ENCODE results near the gene DAPP1. TPM values are rescaled to one million over a fixed set of nuclear protein-coding genes. Genes with fewer than 3 reads are reported as not detected.

Gene DAPP1
- total and polyA plus RNA-seq, 2 experiments from 2014 or later, result not detected

DNA sequence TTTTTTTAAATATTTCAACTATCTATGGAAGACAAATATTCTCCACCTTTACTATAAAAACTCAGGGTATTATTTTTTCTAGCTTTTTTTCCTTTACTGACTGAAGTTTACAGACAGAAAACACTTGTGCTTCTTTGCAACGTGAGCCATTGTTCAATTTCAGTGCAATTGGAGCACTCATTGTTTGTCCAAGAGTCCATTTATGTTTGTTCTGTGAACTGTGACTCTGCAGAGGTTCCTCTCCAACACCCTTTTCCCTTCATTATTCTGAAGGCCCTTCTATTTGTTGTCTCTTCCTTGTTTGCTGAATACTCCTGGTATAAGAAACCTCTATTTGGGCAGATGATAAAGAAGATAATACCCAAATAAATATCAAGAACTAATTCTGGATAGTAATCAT lies 37.4 kb downstream of the DAPP1 start:
- no peak overlapping the region for H3K4me3 ChIP-seq
- peaks cover 8% of the 10 kb centered on the region for H3K4me1 ChIP-seq (ENCODE audit: insufficient read depth)
- H3K79me2 ChIP-seq (replicated peaks; ENCODE audit: insufficient read depth), result no peaks in the 10 kb centered on the region
- no peaks in the 10 kb centered on the region for H3K36me3 ChIP-seq (ENCODE audit: insufficient read depth)
- no peaks in the 10 kb centered on the region for H4K20me1 ChIP-seq (replicated peaks; ENCODE audit: insufficient read depth)
- no peaks in the 10 kb centered on the region for H3K9me2 ChIP-seq (ENCODE audit: insufficient read depth)
- DNase-seq (ENCODE audit: low spot score) (no peak), ATAC-seq (no peak)
- no peaks in the 10 kb centered on the region for H3F3A ChIP-seq (replicated peaks; ENCODE audit: low read depth)
- H3K36me3 Mint-ChIP-seq (ENCODE audit: low read depth), result no peaks in the 10 kb centered on the region
- no peaks in the 10 kb centered on the region for H3K9me3 Mint-ChIP-seq
- no peak overlapping the region for H2AFZ ChIP-seq
- no peak for TF ChIP-seq ZNF331 (CRISPR knock-in tag; IDR thresholded peaks at IDR 0.05; ENCODE audit: low read depth)
- TF ChIP-seq POLR2AphosphoS5 (IDR thresholded peaks at IDR 0.05; ENCODE audit: low read depth), result no peak
- no peak for TF ChIP-seq NANOG (IDR thresholded peaks at IDR 0.05; ENCODE audit: borderline replicate concordance)
- no peak for TF ChIP-seq EZH2phosphoT487 (IDR thresholded peaks at IDR 0.05; ENCODE audit: unreplicated experiment)
- no peak for TF ChIP-seq STAT1 (IDR thresholded peaks at IDR 0.05; ENCODE audit: unreplicated experiment)
- TF ChIP-seq, protein P1, sequence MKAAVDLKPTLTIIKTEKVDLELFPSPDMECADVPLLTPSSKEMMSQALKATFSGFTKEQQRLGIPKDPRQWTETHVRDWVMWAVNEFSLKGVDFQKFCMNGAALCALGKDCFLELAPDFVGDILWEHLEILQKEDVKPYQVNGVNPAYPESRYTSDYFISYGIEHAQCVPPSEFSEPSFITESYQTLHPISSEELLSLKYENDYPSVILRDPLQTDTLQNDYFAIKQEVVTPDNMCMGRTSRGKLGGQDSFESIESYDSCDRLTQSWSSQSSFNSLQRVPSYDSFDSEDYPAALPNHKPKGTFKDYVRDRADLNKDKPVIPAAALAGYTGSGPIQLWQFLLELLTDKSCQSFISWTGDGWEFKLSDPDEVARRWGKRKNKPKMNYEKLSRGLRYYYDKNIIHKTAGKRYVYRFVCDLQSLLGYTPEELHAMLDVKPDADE (IDR thresholded peaks at IDR 0.05), result no peak
- no peak for TF ChIP-seq JUNB (IDR thresholded peaks at IDR 0.05; ENCODE audit: unreplicated experiment)
- TF ChIP-seq, protein P2, sequence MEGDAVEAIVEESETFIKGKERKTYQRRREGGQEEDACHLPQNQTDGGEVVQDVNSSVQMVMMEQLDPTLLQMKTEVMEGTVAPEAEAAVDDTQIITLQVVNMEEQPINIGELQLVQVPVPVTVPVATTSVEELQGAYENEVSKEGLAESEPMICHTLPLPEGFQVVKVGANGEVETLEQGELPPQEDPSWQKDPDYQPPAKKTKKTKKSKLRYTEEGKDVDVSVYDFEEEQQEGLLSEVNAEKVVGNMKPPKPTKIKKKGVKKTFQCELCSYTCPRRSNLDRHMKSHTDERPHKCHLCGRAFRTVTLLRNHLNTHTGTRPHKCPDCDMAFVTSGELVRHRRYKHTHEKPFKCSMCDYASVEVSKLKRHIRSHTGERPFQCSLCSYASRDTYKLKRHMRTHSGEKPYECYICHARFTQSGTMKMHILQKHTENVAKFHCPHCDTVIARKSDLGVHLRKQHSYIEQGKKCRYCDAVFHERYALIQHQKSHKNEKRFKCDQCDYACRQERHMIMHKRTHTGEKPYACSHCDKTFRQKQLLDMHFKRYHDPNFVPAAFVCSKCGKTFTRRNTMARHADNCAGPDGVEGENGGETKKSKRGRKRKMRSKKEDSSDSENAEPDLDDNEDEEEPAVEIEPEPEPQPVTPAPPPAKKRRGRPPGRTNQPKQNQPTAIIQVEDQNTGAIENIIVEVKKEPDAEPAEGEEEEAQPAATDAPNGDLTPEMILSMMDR (conservative IDR thresholded peaks at IDR 0.05; ENCODE audit: low read depth in 2 of 2), result no peak
- TF ChIP-seq CREB1 (CRISPR knock-in tag; IDR thresholded peaks at IDR 0.05; ENCODE audit: low read depth), result no peak
- TF ChIP-seq, protein P3, sequence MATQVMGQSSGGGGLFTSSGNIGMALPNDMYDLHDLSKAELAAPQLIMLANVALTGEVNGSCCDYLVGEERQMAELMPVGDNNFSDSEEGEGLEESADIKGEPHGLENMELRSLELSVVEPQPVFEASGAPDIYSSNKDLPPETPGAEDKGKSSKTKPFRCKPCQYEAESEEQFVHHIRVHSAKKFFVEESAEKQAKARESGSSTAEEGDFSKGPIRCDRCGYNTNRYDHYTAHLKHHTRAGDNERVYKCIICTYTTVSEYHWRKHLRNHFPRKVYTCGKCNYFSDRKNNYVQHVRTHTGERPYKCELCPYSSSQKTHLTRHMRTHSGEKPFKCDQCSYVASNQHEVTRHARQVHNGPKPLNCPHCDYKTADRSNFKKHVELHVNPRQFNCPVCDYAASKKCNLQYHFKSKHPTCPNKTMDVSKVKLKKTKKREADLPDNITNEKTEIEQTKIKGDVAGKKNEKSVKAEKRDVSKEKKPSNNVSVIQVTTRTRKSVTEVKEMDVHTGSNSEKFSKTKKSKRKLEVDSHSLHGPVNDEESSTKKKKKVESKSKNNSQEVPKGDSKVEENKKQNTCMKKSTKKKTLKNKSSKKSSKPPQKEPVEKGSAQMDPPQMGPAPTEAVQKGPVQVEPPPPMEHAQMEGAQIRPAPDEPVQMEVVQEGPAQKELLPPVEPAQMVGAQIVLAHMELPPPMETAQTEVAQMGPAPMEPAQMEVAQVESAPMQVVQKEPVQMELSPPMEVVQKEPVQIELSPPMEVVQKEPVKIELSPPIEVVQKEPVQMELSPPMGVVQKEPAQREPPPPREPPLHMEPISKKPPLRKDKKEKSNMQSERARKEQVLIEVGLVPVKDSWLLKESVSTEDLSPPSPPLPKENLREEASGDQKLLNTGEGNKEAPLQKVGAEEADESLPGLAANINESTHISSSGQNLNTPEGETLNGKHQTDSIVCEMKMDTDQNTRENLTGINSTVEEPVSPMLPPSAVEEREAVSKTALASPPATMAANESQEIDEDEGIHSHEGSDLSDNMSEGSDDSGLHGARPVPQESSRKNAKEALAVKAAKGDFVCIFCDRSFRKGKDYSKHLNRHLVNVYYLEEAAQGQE (IDR thresholded peaks at IDR 0.05; ENCODE audit: unreplicated experiment), result no peak
- TF ChIP-seq, protein P4, sequence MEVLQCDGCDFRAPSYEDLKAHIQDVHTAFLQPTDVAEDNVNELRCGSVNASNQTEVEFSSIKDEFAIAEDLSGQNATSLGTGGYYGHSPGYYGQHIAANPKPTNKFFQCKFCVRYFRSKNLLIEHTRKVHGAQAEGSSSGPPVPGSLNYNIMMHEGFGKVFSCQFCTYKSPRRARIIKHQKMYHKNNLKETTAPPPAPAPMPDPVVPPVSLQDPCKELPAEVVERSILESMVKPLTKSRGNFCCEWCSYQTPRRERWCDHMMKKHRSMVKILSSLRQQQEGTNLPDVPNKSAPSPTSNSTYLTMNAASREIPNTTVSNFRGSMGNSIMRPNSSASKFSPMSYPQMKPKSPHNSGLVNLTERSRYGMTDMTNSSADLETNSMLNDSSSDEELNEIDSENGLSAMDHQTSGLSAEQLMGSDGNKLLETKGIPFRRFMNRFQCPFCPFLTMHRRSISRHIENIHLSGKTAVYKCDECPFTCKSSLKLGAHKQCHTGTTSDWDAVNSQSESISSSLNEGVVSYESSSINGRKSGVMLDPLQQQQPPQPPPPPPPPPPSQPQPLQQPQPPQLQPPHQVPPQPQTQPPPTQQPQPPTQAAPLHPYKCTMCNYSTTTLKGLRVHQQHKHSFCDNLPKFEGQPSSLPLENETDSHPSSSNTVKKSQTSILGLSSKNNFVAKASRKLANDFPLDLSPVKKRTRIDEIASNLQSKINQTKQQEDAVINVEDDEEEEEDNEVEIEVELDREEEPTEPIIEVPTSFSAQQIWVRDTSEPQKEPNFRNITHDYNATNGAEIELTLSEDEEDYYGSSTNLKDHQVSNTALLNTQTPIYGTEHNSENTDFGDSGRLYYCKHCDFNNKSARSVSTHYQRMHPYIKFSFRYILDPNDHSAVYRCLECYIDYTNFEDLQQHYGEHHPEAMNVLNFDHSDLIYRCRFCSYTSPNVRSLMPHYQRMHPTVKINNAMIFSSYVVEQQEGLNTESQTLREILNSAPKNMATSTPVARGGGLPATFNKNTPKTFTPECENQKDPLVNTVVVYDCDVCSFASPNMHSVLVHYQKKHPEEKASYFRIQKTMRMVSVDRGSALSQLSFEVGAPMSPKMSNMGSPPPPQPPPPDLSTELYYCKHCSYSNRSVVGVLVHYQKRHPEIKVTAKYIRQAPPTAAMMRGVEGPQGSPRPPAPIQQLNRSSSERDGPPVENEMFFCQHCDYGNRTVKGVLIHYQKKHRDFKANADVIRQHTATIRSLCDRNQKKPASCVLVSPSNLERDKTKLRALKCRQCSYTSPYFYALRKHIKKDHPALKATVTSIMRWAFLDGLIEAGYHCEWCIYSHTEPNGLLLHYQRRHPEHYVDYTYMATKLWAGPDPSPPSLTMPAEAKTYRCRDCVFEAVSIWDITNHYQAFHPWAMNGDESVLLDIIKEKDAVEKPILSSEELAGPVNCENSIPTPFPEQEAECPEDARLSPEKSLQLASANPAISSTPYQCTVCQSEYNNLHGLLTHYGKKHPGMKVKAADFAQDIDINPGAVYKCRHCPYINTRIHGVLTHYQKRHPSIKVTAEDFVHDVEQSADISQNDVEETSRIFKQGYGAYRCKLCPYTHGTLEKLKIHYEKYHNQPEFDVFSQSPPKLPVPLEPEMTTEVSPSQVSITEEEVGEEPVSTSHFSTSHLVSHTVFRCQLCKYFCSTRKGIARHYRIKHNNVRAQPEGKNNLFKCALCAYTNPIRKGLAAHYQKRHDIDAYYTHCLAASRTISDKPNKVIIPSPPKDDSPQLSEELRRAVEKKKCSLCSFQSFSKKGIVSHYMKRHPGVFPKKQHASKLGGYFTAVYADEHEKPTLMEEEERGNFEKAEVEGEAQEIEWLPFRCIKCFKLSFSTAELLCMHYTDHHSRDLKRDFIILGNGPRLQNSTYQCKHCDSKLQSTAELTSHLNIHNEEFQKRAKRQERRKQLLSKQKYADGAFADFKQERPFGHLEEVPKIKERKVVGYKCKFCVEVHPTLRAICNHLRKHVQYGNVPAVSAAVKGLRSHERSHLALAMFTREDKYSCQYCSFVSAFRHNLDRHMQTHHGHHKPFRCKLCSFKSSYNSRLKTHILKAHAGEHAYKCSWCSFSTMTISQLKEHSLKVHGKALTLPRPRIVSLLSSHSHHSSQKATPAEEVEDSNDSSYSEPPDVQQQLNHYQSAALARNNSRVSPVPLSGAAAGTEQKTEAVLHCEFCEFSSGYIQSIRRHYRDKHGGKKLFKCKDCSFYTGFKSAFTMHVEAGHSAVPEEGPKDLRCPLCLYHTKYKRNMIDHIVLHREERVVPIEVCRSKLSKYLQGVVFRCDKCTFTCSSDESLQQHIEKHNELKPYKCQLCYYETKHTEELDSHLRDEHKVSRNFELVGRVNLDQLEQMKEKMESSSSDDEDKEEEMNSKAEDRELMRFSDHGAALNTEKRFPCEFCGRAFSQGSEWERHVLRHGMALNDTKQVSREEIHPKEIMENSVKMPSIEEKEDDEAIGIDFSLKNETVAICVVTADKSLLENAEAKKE (CRISPR knock-in tag; IDR thresholded peaks at IDR 0.05), result no peak
- TF ChIP-seq ZNF114 (CRISPR knock-in tag; IDR thresholded peaks at IDR 0.05), result no peak
- no peak for TF ChIP-seq EZH2 (IDR thresholded peaks at IDR 0.05; ENCODE audit: low read depth, unreplicated experiment)
- peaks cover 5% of the 10 kb centered on the region for H3K27me3 Mint-ChIP-seq (ENCODE audit: insufficient read depth, low read depth, poor library complexity)
- no peak overlapping the region for H3K4me2 ChIP-seq
- H3K4me3 Mint-ChIP-seq, result no peak overlapping the region
- no peaks in the 10 kb centered on the region for H3K27me3 ChIP-seq (ENCODE audit: insufficient read depth)
- H3K4me1 Mint-ChIP-seq, result peaks cover 10% of the 10 kb centered on the region; the same call in 2 of the 3 replicates
- no peak overlapping the region for H3K27ac Mint-ChIP-seq
- no peak overlapping the region for H3K27ac ChIP-seq (ENCODE audit: low read depth)

All from GM23338 (cell line).